HG03558 (cell line): ENCODE results near the gene FBXO41.

Source experiments
- ATAC-seq: cut with Tn5 transposase; IDR thresholded peaks from one replicate; pipeline ENCODE4 v1.9.1; 2021; ENCODE audit warnings: moderate number of reproducible peaks; ENCODE audit not compliant: unreplicated experiment; ENCODE audit errors: extremely low read depth

Gene FBXO41

GRCh38 chr2:73250872-73251846, 33.1 kb downstream of the FBXO41 start:
- no peak for ATAC-seq

GRCh38 chr2:73249636-73250035, 34.6 kb downstream of the FBXO41 start:
- ATAC-seq = no peak

GRCh38 chr2:73246850-73247249, 37.4 kb downstream of the FBXO41 start:
- ATAC-seq = no peak

DNA sequence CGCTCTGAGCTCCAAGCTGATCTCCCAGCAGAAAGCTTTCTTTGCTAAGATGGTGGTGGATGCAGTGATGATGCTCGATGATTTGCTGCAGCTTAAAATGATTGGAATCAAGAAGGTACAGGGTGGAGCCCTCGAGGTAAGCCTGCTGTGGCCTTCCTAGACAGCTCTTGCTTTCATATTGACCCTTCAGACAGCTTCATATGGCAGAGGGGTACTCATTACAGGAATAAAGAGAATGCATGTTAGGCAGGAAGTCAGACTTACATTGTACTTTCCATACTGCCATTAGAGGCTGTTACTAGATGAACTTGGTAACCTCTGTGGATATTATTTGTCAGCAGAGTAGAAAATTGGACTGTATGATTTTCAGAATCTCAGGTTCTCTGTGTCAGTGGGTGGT, 39.7 kb downstream of the FBXO41 start:
- ATAC-seq = no peak

DNA sequence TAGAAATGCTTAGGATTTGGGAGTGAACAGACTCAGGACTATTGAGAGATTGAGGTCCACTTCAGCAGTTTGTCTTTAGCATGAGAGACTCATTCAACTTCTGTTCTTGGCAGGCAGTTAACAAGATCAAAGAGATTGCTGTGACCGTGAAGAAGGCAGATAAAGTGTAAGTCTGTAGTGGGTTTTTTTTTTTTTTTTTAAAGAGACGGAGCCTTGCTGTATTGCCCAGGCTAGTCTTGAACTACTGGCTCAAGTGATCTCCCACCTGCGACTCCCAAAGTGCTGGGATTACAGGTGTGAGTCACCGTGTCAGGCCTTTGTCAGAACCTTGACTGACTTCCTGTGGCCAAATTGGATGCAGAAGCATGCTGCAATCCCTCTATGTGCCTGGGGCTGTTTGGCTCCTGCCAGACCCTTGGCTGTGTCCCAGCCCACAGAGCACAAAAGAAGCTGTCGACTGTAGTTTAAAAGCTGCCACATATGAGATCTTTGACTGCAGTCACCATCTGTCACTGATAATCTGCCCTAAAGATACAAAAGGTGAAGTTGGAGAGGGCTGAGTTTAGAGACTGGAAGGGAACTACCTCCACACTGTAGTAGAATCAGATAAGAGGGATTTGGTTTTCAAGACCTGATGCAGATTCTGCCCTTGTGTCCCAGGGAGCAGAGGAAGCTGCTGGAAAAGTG, 40.3 kb downstream of the FBXO41 start:
- no peak for ATAC-seq

DNA sequence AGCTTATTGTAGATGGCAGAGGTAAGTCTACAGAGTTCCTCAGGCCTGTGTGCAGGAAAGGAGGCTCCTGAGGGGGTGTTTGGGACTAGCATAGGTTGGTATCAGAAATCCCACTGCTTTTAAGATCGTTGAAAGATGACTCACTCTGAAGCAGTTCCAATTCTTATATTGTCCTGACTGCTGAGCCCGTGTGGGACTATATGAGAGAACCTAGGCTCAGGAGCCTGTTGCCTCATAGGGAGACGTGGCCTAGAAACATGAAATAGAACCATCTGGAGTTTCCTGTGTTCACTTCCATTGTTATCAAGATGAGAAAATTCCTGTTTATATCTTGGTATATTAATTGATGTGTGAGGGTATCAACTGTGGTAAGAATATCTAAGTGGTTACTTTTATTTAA, 44.5 kb downstream of the FBXO41 start:
- no peak for ATAC-seq

DNA sequence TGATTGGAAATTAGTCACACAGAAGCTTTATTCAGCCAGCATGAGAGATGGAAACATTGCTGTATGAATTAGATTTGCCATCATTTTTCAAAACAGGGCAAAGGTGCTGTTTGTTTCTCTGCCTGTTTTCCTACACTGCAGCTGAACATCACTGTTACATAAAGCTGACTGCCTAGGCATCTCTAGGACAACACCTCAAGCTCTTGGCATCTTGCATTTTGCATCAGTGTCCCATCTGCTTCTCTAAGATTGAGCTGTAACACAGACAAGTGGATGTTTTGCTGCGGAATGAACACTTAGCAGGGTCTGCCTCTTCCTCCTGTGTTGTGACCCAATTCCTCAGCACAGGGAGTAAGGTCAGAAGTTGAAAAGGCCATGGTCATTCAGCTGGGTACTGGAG, 45.3 kb downstream of the FBXO41 start:
- ATAC-seq = no peak

- no peak for ATAC-seq
Observed at GRCh38 chr2:73238149-73238548, 46.1 kb downstream of the FBXO41 start.

GRCh38 chr2:73237168-73237567, 47.1 kb downstream of the FBXO41 start:
- ATAC-seq = no peak

DNA sequence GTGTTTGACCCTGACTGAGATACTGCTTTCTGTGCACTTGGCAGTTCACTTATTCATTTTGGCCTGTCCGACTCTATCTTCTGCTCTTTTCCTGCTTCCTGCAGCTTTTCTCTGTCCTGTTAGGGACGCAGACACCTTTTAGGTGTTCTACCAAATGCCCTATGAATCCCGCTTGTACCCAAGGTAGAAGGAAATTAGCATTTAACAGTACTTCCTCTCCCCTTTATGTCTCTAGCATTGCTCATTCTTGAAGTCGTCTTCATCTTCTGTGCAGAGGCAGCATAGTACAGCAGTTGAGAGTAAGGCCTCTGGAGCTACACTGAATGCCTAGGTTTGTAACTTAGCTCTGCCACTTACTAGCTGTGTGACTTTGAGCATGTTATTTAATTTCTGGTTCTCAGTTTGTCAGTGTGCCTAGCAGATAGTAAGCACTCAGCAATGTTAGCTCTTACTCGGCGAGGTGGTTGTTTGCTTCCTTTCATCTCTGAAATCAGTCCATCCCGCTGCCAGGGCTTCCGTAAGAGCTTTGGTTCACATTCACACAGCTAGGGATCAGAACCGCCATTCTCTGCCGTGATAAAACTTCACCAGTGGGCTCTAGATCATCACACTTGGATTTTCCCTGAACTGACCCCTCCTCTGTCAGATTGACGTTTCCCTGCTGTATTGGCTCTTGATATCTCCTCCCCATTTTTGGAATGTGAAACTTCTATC, 48.8 kb downstream of the FBXO41 start:
- no peak for ATAC-seq

DNA sequence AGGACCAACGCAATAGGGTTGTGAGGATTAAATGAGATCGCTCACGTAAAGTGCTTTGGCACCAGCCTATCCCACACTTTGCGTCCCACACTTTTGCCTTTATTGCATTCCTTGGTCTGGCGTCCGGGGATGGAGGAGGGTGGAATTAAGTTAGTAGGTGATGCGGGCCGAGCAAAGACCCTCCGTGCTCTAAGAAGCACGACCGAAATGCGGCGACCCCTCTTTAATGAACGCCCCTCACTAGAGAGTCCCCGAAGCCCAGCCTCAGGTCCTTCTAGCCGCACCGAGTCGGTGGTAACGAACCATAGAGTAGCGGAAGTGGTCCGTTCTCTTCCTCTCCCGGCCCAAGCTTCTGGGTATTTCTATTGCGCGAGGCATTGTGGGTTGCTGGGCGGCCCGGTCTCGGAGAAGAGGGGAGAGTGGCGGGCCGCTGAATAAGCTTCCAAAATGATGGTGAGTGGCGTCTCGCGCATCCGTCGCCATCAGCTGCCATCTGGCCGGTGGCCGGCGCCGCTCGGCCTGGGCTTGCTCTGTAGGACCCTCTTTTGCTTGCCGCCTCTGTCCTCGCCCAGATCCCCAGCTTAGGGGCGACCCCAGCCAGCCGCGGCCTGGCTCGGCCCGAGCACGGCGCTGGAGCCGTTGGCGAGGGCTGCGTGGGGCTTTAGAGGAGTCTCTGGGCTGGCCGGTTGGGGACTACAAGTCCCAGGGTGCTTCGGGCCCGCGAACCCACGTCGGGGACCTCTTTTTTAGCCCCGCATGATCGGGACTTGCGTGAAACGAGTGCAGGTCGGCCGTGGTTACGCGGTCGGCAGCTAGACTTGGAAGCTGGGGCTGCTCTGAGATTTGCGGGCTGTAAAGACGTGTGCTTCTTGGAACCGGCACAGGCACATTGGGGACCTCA, 50.1 kb downstream of the FBXO41 start, which contains the start of gene CCT7:
Gene CCT7 (plus strand): TSS at position 377 of the 901 bp plus-strand sequence. CDS start 71 bp downstream, at position 448.
- ATAC-seq = peak; percentile 31

DNA sequence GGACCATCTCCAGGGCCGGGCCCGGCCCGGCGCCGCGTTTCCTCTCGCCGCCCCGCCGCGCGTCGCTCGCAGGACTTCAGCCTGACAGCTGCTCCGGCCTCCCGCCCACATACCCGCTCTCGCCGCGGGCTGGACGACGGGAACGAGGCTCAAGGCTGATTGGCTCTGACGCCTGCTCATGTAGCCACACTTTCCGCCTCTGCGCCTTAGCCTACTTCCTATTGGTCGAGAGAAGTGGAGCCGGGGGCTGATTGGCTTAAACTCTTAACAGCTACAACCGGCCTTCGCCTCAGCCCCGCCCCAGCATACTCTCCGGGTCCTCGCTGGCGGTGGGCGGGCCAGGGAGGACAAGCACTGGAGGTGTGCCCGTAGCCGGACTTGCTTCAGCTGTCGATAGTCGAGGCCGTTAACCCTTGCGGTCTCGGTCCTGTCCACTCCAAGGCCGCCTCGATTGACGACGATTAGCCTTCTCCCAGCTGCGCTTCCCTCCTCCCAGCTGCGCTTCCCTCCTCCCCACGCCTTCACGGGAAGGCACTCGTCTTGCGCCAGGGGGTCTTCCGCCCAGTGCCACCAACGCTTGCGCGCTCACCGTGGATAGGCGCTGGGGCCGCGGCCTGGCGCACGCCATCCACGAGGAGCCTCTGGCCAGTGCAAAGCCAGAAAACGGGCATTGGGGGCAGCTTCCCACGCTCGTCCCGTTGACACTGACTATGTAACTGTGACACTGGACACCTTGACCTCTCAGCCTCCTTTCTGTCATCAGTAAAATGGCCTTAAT, 50.9 kb downstream of the FBXO41 start, which contains the start of gene PRADC1:
Gene PRADC1 (minus strand): TSS at position 86 of the 778 bp plus-strand sequence. CDS start 79 bp downstream, at position 7.
- ATAC-seq = peak; percentile 95

- no peak for ATAC-seq
Observed at GRCh38 chr2:73232403-73233153, 51.7 kb downstream of the FBXO41 start.

- no peak for ATAC-seq
Observed at GRCh38 chr2:73228631-73229030, 55.6 kb downstream of the FBXO41 start.

- no peak for ATAC-seq
Observed at GRCh38 chr2:73227086-73227485, 57.2 kb downstream of the FBXO41 start.

DNA sequence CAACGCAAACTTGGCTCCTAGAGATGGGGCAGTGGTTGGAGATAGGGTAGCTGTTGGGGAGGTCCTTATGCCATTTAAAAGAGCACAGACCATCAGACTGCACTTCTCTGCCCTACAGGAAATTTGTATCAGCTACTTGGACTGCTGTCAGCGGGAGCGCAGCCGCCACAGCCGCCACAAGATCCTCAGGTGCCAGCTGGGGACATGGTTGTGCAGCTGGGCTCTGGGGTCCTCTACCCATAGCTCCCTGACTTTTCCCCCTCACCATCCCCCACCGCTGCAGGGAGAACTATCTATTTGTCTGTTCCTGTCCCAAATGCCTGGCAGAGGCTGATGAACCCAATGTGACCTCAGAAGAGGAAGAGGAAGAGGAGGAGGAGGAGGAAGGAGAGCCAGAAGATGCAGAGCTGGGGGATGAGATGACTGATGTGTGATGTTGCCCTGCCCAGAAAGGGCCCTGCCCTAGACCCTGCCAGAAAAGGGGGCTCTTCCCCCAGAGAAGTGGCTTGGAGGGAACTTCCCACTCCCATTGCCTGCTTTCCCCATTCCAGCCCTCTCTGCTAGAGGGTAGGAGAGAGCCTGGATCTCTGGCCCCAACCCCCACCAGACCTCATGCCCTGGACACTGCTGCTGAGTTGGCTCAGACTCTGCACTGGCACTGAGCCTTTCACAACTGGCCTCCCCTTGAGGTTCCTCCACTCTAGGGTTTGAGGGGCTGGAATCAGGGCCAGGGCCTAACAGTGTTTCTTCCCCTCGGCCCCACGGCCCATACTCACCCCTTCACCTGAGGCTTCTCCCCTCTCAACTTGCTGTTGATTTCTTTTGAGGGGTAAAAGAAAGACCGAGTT, 58.5 kb downstream of the FBXO41 start:
- no peak for ATAC-seq

DNA sequence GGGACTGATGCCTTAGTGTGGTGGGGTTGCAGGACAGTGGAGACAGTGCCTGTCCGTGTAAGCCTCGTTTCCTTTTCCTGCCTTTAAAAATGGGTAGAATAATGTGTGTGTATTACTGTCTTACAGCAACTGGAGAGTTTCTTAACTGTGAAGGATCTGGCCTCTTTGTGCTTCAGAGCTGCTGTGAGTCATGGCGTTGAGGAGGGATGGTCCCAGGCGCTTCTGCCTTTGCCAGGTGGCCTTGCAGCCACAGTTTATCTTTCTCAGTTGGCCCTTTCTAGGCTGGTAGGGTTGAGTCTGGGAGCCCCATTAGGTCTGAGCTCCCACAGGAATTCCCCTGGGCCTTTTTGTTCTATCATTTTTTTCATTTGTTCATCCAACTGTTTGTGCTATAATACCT, 60.5 kb downstream of the FBXO41 start:
- ATAC-seq = no peak
